ENCODE data around the gene SLC25A20.
A peak's percentile ranks its signal among the peaks of the same experiment; 100 is the strongest.

SLC25A20 gene

DNA sequence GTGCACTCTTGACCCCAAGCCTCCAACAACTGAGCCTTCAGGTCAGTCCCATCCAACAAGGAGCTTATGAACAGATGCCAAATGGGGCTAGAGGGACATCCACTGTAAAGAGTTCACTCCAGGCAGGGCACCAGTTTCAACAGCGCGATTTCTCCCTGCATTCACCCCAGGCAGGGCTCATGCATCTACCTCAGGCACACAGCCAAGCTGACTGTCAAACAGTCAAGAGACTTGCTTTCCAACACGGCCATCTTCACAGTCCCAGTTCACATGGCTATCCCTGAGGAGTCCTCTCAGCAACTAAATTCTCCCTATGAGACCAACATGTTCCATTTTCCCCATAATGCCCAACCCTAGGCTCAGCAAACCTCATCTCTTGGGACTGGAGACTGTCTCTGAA, 17.7 kb downstream of the SLC25A20 start:
- Mint-ChIP-seq H3K27me3 (no peaks in the 10 kb centered on the region), H3K4me1 (ENCODE audit: low read depth) (peaks cover 23% of the 10 kb centered on the region), H3K4me3 (no peak overlapping the region), H3K9me3 (no peaks in the 10 kb centered on the region), H3K27ac (no peak overlapping the region), H3K36me3 (ENCODE audit: low read depth) (peaks cover 61% of the 10 kb centered on the region)
- intact Hi-C loops (cut with micrococcal nuclease): no loop called here

DNA sequence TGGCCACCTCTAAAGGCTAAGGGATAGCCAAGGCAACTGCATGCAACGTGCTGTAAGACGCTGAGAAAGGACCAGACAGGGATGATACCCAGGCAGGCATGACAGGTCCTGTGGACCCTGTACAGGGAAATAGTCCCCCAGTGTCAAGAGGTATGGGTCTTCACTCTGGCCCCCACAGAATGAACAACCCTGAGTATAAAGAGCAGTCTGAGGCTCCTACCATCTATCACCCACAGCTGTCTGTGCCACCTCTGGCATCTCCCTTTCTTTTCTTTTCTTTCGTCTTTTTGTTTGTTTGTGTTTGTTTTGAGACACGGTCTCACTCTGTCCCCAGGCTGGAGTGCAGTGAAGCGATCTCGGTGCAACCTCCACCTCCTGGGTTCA, 18.7 kb downstream of the SLC25A20 start:
- H3K27me3 Mint-ChIP-seq: no peaks in the 10 kb centered on the region
- peaks cover 51% of the 10 kb centered on the region for H3K36me3 Mint-ChIP-seq (ENCODE audit: low read depth)
- peaks cover 23% of the 10 kb centered on the region for H3K4me1 Mint-ChIP-seq (ENCODE audit: low read depth)
- intact Hi-C loops (cut with micrococcal nuclease): no loop called here
- peak overlapping the region; percentile 60 for H3K27ac Mint-ChIP-seq
- H3K9me3 Mint-ChIP-seq: no peaks in the 10 kb centered on the region
- no peak overlapping the region for H3K4me3 Mint-ChIP-seq

DNA sequence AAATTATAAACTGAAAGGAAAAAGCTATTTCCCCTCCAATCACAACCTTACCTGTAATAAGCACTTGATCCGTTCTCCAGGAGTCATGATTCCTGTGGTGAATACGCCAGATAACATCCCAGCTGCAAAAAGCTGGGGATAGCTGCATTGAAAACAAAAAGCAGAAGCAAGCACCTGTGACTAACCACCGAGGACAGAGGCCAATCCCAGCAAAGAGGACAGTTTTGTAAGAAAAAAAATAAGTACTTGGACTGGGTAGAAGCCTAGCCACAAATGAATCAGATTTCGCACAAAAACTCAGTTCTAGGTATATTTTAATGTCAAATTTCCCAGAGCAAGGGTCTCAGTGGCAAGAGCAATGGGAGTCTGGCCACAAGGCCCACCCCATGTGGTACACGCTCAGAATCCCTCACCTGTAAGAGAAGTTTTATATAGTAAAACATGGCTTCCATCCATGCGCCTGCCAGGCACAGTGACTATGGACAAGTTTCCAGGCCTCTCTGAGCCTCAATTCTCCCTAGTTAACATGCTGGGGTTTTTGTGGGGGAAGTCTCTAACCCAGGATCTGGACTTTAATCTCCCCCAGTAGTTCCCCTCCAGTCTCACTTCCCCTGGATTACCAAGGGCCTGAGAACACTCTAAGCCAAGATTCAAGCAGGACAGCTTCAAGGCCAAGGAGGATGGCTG, 19.2 kb downstream of the SLC25A20 start:
- H3K27me3 Mint-ChIP-seq: no peaks in the 10 kb centered on the region

DNA sequence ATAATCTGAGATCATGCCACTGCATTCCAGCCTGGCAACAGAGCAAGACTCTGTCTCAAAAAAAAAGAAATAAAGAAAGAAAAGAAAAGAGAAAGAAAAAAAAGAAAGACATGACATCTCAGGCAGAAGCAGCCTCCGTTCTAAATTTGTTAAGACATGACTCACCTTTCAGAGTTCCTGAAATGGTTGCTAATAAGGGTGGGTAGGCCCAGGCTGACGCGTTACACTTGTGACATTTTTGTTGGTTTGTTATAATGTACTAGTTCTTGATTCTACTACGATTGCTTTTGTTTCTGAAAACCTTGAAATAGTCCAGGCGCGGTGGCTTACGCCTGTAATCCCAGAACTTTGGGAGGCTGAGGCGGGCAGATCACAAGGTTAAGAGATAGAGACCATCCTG, 21.0 kb downstream of the SLC25A20 start:
- Mint-ChIP-seq H3K4me1 (ENCODE audit: low read depth) (peaks cover 23% of the 10 kb centered on the region), H3K36me3 (ENCODE audit: low read depth) (peaks cover 40% of the 10 kb centered on the region), H3K9me3 (no peaks in the 10 kb centered on the region), H3K27ac (peak overlapping the region; percentile 50), H3K27me3 (no peaks in the 10 kb centered on the region), H3K4me3 (no peak overlapping the region)
- intact Hi-C loops (cut with micrococcal nuclease): no loop called here

More for the DNA sequence above, 19.2 kb downstream of the SLC25A20 start:
- Mint-ChIP-seq H3K4me3 (no peak overlapping the region), H3K4me1 (ENCODE audit: low read depth) (peaks cover 23% of the 10 kb centered on the region), H3K36me3 (ENCODE audit: low read depth) (peaks cover 46% of the 10 kb centered on the region), H3K27ac (peak overlapping the region; percentile 60), H3K9me3 (no peaks in the 10 kb centered on the region)
- intact Hi-C loops (cut with micrococcal nuclease): no loop called here

DNA sequence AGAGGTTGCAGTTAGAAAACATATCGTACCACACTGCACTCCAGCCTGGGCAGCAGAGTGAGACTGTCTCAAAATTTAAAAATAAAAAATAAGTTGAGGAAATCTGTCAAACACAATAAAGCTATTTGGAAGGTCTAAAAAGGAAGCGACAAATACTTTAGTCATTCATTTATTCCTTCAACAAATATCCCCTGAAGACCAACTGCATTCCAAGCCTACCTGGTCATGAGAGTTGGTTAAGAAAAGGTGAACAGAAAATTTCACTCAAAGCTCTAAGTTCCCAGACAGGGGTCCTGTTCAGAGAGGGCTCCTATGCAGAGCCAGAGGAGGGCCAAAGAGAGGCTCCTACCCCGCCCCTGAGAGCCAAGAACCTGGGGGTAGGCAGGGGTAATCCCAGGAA, 35.6 kb downstream of the SLC25A20 start:
- no peaks in the 10 kb centered on the region for H3K27me3 Mint-ChIP-seq
- peaks cover 54% of the 10 kb centered on the region for H3K36me3 Mint-ChIP-seq (ENCODE audit: low read depth)
- no peak overlapping the region for H3K27ac Mint-ChIP-seq
- H3K4me1 Mint-ChIP-seq (ENCODE audit: low read depth): peaks cover 13% of the 10 kb centered on the region
- H3K4me3 Mint-ChIP-seq: no peak overlapping the region
- H3K9me3 Mint-ChIP-seq: no peaks in the 10 kb centered on the region
- intact Hi-C loops (cut with micrococcal nuclease): no loop called here

DNA sequence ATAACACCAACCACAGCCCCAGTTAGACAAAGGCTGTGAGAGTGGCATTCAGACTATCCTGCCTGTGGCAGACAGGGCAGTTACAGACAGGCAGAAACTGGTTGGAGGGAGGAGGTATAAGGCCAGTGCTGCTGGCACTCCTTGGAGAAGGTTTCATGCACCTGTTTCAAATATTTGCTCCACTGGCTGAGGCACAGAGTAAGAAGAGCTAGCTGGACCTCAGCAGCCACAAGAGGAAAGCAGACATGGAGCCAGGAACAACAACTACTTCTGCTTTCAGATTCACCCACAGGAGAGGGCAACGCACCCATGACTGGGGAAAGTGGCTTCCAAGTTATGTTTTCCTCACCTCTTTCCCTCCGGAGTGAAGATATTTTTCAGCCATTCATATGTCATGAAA, 39.5 kb downstream of the SLC25A20 start:
- H3K27me3 Mint-ChIP-seq: no peaks in the 10 kb centered on the region
- intact Hi-C loops (cut with micrococcal nuclease): no loop called here
- H3K9me3 Mint-ChIP-seq: no peaks in the 10 kb centered on the region
- no peak overlapping the region for H3K4me3 Mint-ChIP-seq
- peaks cover 50% of the 10 kb centered on the region for H3K36me3 Mint-ChIP-seq (ENCODE audit: low read depth)
- peak overlapping the region; percentile 50 for H3K27ac Mint-ChIP-seq
- H3K4me1 Mint-ChIP-seq (ENCODE audit: low read depth): peaks cover 19% of the 10 kb centered on the region

DNA sequence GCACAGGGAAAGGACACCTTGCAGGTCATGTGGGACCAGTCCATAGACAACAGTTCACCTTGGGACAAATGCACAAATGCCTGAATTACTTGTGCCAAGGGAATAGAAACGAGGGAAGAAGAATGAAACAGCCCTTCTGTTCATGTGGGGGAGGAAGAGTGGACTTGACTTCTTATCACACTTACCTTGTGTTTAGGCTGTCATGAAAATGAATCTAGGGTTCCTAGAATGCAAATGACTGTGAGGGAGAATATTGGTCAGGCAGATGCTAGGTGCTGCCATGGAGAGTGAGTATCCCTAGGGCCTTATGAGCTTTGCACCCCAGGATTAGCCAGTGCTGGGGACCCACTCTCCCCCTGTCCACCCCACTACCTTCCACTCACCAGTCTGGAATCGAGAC, 40.0 kb downstream of the SLC25A20 start:
- peaks cover 24% of the 10 kb centered on the region for H3K4me1 Mint-ChIP-seq (ENCODE audit: low read depth)
- intact Hi-C loops (cut with micrococcal nuclease): no loop called here

DNA sequence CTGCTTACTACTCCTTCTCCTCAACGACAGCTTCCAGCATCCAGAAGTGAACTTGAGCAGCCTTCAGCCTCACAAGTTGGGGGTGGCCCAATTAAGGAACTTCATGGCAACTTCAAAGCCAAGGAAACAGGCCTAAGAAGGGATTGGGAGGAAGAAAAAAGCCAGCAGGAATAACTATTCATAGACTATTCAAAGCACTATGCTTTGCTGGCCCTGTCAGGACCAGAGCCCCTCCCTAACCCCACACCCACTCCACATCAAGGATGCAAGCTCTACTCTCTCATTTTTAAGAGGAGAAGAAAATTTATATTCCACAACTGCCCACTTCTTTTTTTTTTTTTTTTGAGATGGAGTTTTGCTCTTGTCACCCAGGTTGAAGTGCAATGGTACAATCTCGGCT, 41.0 kb downstream of the SLC25A20 start:
- intact Hi-C loops (cut with micrococcal nuclease): no loop called here
- no peak overlapping the region for H3K4me3 Mint-ChIP-seq
- H3K27me3 Mint-ChIP-seq: no peaks in the 10 kb centered on the region
- H3K36me3 Mint-ChIP-seq (ENCODE audit: low read depth): peaks cover 48% of the 10 kb centered on the region
- H3K27ac Mint-ChIP-seq: no peak overlapping the region
- peaks cover 25% of the 10 kb centered on the region for H3K4me1 Mint-ChIP-seq (ENCODE audit: low read depth)
- no peaks in the 10 kb centered on the region for H3K9me3 Mint-ChIP-seq

More for the DNA sequence above, 40.0 kb downstream of the SLC25A20 start:
- Mint-ChIP-seq H3K36me3 (ENCODE audit: low read depth) (peaks cover 50% of the 10 kb centered on the region), H3K27ac (peak overlapping the region; percentile 50), H3K9me3 (no peaks in the 10 kb centered on the region), H3K27me3 (no peaks in the 10 kb centered on the region), H3K4me3 (no peak overlapping the region)

DNA sequence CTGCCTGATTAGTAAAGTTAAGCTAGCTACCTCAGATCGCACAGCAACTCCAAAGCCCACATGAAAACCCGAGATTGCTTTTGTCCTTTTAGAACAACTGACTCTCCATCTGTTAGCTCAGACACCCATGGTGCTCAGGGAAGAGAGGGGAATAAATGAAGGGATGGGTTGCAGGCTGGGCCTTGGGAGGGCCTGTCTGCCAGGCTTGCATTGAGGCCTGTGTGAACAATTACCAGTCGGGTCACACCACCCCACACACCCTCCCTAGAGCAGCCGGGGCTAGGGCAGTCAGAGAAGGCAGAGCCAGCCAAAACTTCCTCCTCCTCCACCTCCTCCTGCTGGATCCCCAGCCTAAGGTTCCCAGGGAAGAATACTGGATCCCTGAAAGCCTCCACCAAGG, 42.2 kb downstream of the SLC25A20 start:
- H3K27me3 Mint-ChIP-seq: no peaks in the 10 kb centered on the region
- H3K4me1 Mint-ChIP-seq (ENCODE audit: low read depth): peaks cover 25% of the 10 kb centered on the region
- H3K9me3 Mint-ChIP-seq: no peaks in the 10 kb centered on the region
- H3K36me3 Mint-ChIP-seq (ENCODE audit: low read depth): peaks cover 39% of the 10 kb centered on the region
- H3K27ac Mint-ChIP-seq: peak overlapping the region; percentile 21
- H3K4me3 Mint-ChIP-seq: no peak overlapping the region
- intact Hi-C loops (cut with micrococcal nuclease): no loop called here

DNA sequence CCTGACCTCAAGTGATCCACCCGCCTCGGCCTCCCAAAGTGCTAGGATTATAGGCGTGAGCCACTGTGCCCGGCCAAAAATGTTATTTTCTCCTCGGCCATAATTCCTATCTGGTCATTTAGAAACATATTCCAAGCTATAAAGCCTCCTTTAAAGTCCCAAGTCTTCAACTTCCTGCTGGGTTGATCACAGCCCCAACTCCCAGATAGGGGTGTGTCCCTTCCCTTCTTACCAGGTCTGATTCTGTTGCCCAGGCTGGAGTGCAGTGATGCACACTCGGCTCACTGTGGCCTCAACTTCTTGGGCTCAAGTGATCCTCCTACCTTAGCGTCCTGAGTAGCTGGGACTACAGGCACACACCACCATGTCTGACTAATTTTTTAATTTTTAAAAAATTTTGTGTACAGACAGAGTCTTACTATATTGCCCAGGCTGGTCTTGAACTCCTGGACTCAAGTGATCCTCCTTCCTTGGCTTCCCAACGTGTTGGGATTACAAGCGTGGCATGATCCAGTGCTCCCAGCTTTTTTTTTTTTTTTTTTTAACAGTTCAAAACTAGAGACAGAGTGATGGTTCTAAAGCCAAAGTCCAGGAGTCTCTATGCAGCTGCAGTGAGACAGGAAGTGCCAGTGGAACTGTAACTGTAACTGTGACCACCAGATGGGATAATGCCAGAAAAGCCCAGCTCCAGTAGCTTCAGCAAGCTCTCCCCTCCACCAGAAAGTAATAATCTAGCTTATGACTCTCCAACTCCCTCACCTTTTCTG, 42.8 kb downstream of the SLC25A20 start:
- H3K27me3 Mint-ChIP-seq: no peaks in the 10 kb centered on the region

DNA sequence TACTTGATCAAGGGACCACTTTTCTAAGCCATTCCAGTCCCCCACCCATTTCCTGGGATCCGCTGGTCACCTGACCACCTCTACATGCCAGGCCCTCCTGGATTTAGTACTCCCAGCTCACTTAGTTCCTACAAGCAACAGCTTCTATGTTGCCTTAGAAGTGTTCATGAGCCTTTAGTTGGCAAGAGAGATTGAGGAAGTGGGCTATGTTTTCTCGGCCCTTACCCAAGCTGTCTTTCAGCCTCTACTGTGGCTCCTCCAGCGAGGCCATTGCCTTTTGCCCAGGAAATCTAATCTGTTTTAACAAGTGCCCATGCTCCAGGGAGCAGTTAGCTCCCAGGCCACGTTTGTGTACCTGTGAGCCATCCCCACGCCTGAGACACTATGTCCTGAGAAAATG, 46.5 kb downstream of the SLC25A20 start:
- H3K4me3 Mint-ChIP-seq: no peak overlapping the region

More for the DNA sequence above, 42.8 kb downstream of the SLC25A20 start:
- intact Hi-C loops (cut with micrococcal nuclease): no loop called here
- peak overlapping the region; percentile 21 for H3K27ac Mint-ChIP-seq
- H3K9me3 Mint-ChIP-seq: no peaks in the 10 kb centered on the region
- H3K36me3 Mint-ChIP-seq (ENCODE audit: low read depth): peaks cover 39% of the 10 kb centered on the region
- no peak overlapping the region for H3K4me3 Mint-ChIP-seq
- peaks cover 25% of the 10 kb centered on the region for H3K4me1 Mint-ChIP-seq (ENCODE audit: low read depth)

DNA sequence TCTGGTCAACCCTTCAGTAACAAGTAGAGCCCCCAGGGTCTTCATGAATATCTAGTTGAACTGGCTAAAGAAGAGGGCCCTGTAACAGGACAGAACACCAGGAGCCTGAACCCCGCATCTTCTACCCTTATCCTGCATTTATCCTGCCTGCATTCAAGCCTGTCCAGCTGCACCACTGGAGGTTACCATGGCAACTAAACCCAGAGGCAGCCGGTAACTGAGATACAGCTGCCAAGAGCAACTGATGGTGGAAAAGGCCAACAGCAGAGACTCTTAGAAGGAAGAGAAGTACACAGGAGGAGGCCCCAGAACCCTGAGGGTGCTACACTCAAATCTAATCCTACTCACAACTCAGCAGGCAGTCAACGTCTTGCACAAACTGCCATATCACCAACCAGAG, 47.3 kb downstream of the SLC25A20 start:
- peaks cover 21% of the 10 kb centered on the region for H3K36me3 Mint-ChIP-seq (ENCODE audit: low read depth)
- intact Hi-C loops (cut with micrococcal nuclease): no loop called here
- no peak overlapping the region for H3K27ac Mint-ChIP-seq
- H3K27me3 Mint-ChIP-seq: no peaks in the 10 kb centered on the region
- H3K9me3 Mint-ChIP-seq: no peaks in the 10 kb centered on the region
- no peak overlapping the region for H3K4me3 Mint-ChIP-seq
- peaks cover 22% of the 10 kb centered on the region for H3K4me1 Mint-ChIP-seq (ENCODE audit: low read depth)

More for the DNA sequence above, 46.5 kb downstream of the SLC25A20 start:
- H3K9me3 Mint-ChIP-seq: no peaks in the 10 kb centered on the region
- no peaks in the 10 kb centered on the region for H3K27me3 Mint-ChIP-seq
- H3K4me1 Mint-ChIP-seq (ENCODE audit: low read depth): peaks cover 16% of the 10 kb centered on the region
- H3K27ac Mint-ChIP-seq: no peak overlapping the region
- H3K36me3 Mint-ChIP-seq (ENCODE audit: low read depth): peaks cover 23% of the 10 kb centered on the region
- intact Hi-C loops (cut with micrococcal nuclease): no loop called here

DNA sequence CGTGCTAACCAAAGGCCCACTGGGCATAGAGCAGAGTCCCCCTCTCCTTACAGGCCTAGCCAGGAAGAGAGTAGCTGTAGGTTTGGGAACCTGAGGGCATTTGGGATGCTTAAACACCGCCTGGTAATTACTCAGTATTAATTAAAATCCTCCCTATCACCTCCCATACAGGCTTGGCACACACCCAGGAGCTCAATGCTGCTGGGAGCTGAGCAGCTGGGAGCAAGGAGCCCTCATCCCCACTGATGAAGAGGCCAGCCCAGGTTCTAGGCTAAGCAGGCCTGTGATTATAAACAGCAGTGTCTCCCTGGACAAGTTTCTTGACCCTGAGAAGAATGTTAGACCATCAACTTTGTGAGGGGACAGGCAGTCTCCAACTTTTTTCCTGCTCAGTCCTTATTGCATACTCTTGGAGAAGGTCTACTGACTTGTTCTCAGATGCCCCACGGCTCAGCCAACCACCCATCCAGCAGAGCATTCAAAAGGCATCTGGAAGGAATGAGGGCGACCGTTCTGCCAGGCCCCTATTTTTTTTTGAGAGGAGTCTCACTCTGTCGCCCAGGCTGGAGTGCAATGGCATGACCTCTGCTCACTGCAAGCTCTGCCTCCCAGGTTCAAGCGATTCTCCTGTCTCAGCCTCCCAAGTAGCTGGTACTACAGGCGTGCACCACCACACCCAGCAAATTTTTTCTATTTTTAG, 49.7 kb downstream of the SLC25A20 start:
- Mint-ChIP-seq H3K9me3 (no peaks in the 10 kb centered on the region), H3K27ac (peak overlapping the region; percentile 96), H3K36me3 (ENCODE audit: low read depth) (peaks cover 18% of the 10 kb centered on the region), H3K27me3 (no peaks in the 10 kb centered on the region), H3K4me3 (no peak overlapping the region), H3K4me1 (ENCODE audit: low read depth) (peaks cover 33% of the 10 kb centered on the region)
- intact Hi-C loops (cut with micrococcal nuclease): loop anchor here (5.0 to 10.0 kb wide), 2 partner anchors 46 to 68 kb away; partner anchors contain the start of genes ARIH2 and SLC25A20

All from dendritic cell treated with granulocyte-macrophage colony-stimulating factor and Interleukin-4, amounts not matched to agents 40 ng/mL and 50 ng/mL, for 4 days (primary cell).